ENCODE measurements around the gene KLF2. TPM values are rescaled to one million over a fixed set of nuclear protein-coding genes. Genes with fewer than 3 reads are reported as not detected.

KLF2 gene
- total RNA-seq, 3 donors from 2014 or later (not counting 1 experiment from before 2014, with no cell fraction given), result 246 to 645 (median 377) TPM

DNA sequence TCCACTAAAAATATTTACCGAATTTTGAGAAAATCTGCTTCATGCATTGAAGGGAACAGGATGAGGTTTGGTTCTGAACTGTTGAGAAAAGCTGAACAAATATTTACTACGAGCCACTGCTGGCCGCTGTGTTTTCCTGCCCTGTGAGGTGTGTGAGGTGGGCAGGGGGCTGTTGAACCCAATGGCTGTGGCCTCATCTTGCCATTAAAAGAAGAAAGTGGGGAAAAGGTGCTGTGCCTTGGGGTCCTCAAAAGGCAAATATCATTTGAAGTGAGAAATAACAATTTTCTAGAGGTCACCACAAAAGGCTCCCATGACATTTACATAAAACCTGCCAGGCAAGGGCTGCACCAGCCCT, 44.7 kb downstream of the KLF2 start:
- TF ChIP-seq, protein P1, sequence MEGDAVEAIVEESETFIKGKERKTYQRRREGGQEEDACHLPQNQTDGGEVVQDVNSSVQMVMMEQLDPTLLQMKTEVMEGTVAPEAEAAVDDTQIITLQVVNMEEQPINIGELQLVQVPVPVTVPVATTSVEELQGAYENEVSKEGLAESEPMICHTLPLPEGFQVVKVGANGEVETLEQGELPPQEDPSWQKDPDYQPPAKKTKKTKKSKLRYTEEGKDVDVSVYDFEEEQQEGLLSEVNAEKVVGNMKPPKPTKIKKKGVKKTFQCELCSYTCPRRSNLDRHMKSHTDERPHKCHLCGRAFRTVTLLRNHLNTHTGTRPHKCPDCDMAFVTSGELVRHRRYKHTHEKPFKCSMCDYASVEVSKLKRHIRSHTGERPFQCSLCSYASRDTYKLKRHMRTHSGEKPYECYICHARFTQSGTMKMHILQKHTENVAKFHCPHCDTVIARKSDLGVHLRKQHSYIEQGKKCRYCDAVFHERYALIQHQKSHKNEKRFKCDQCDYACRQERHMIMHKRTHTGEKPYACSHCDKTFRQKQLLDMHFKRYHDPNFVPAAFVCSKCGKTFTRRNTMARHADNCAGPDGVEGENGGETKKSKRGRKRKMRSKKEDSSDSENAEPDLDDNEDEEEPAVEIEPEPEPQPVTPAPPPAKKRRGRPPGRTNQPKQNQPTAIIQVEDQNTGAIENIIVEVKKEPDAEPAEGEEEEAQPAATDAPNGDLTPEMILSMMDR (IDR thresholded peaks at IDR 0.05), result no peak
- Mint-ChIP-seq H3K4me1 (peaks cover 11 to 13% of the 10 kb centered on the region in 2 donors), H3K27me3 (ENCODE audit: low read depth in 2 of 2) (no peaks in the 10 kb centered on the region), H3K36me3 (no peaks in the 10 kb centered on the region), H3K27ac (no peak overlapping the region), H3K4me3 (no peak overlapping the region), H3K9me3 (no peaks in the 10 kb centered on the region)
- H3K27me3 ChIP-seq (ENCODE audit: control insufficient read depth, insufficient read depth, low read length), result no peaks in the 10 kb centered on the region
- H3K27ac ChIP-seq (ENCODE audit: low read length), result peak overlapping the region; percentile 94
- peaks cover 3% of the 10 kb centered on the region for H3K36me3 ChIP-seq (ENCODE audit: control insufficient read depth, insufficient read depth, low read length)
- DNase-seq (no peak), ATAC-seq (peak in 1 of 3 donors; percentile 1)
- intact Hi-C loops (cut with micrococcal nuclease), result loop anchor here (1.0 kb wide), 2 partner anchors 13 to 39 kb away; no protein-coding TSS in a partner anchor
- no peak overlapping the region for H3K4me3 ChIP-seq (ENCODE audit: low read length)
- H3K9me3 ChIP-seq (ENCODE audit: control insufficient read depth, insufficient read depth, low read length), result no peaks in the 10 kb centered on the region
- WGBS (ENCODE audit: insufficient coverage), result 7% methylated on average over 3 of the region's 3 CpGs
- H3K4me1 ChIP-seq (ENCODE audit: control insufficient read depth, insufficient read depth, low read length), result peaks cover 99% of the 10 kb centered on the region

DNA sequence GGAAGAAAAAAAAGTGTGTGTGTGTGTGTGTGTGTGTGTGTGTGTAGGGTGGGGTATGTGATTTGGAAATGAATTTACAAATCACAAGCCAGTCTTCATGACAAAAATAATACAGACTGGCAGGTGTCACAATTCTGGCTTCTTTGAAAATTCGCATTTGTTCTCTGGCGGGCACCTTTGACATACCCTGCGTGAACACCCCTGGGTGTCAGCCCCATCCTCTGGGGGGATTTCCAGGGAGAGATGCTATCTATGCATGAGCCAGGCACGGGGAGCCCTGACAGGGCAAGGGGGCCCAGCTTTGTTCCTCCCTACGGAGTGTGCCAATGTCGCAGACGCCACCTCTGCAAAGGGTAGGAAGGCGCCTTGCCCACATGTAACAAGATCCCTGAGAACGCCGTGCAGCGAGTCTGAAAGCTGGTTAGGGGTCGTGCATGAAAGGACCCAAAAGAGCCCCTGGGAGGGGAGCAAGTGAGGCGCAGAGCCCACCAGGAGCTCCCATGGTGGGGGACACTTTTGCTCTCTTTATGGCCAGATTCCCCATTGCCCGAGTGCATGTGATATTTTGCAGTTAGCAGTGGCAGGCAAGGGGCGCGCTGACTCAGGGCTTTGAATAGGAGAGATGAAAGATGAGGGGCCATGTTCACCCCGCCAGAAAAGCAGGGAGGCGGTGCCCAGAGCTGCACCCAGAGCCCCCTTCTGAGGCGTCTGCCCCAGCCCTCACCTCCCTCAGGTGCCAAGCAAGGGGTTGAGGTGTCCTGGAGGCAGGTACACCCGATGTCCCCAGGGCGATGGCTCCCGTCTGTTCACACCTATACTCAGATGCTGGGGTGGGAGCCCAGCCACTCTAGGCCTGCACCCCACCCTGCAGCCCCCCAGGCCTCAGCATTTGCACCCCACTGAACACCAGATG, 45.3 kb downstream of the KLF2 start:
- no peaks in the 10 kb centered on the region for H3K36me3 Mint-ChIP-seq
- ATAC-seq, result peak; percentile 64 to 79 (median 66)
- peak overlapping the region; percentile 94 for H3K27ac ChIP-seq (ENCODE audit: low read length)
- H3K27ac Mint-ChIP-seq, result no peak overlapping the region
- H3K9me3 Mint-ChIP-seq, result no peaks in the 10 kb centered on the region
- peak; percentile 75 to 95 for DNase-seq
- H3K4me1 ChIP-seq (ENCODE audit: control insufficient read depth, insufficient read depth, low read length), result peaks cover 99% of the 10 kb centered on the region
- WGBS (ENCODE audit: insufficient coverage), result 17% methylated on average over 22 of the region's 22 CpGs
- no peaks in the 10 kb centered on the region for H3K27me3 Mint-ChIP-seq (ENCODE audit: low read depth in 2 of 2)
- TF ChIP-seq, protein P1 (IDR thresholded peaks at IDR 0.05), result no peak
- H3K4me3 ChIP-seq (ENCODE audit: low read length), result no peak overlapping the region
- H3K36me3 ChIP-seq (ENCODE audit: control insufficient read depth, insufficient read depth, low read length), result peaks cover 7% of the 10 kb centered on the region
- no peaks in the 10 kb centered on the region for H3K27me3 ChIP-seq (ENCODE audit: control insufficient read depth, insufficient read depth, low read length)
- no peaks in the 10 kb centered on the region for H3K9me3 ChIP-seq (ENCODE audit: control insufficient read depth, insufficient read depth, low read length)
- H3K4me1 Mint-ChIP-seq, result peaks cover 17% of the 10 kb centered on the region in 2 donors
- intact Hi-C loops (cut with micrococcal nuclease), result loop anchor here (1.0 to 5.0 kb wide), 4 partner anchors 12 to 291 kb away; no protein-coding TSS in a partner anchor
- no peak overlapping the region for H3K4me3 Mint-ChIP-seq

DNA sequence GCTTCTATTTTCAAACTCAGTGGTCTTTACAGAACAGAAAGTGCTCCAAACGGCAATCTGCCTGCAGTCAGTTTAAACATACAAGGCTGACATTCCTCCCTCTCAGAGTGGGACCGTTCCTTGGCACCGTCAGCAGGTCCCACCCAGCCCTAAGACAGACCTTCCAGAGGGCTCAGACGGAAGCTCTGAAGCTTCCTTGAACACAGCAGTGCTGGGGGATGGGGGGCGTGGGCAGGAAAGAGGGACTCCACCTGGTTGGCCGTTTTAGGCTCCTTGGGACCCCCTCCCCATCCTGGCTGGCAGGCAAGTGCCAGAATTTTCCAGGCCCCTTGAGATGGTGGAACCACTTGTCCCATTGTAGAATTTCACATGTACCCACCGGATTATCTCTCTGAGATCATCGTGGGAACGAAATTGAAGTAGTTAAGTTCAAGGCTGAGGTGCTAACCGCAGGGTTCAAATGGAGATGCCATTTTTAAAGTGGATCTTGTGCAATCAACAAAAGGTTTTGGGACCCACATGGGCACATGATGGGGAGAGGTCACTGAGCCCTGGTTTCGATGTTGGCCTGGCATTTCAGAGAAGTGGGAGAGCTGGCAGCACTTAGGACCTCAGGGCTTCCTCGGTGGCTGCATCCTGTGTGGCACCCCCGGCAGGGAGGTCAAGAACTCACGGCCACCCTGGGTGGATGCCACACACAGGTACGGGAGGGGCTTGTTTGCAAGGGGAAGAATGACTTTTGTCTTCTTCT, 46.2 kb downstream of the KLF2 start:
- Histone ChIP-seq H3K4me3 (ENCODE audit: low read length) (peak overlapping the region; percentile 13), H3K4me1 (ENCODE audit: control insufficient read depth, insufficient read depth, low read length) (peaks cover 99% of the 10 kb centered on the region), H3K36me3 (ENCODE audit: control insufficient read depth, insufficient read depth, low read length) (peaks cover 15% of the 10 kb centered on the region), H3K27ac (ENCODE audit: low read length) (peak overlapping the region; percentile 94), H3K27me3 (ENCODE audit: control insufficient read depth, insufficient read depth, low read length) (no peaks in the 10 kb centered on the region), H3K9me3 (ENCODE audit: control insufficient read depth, insufficient read depth, low read length) (no peaks in the 10 kb centered on the region)
- DNase-seq, result peak; percentile 43 to 69
- H3K27ac Mint-ChIP-seq, result no peak overlapping the region
- peak in 1 of 3 donors; percentile 0 for ATAC-seq
- H3K36me3 Mint-ChIP-seq, result no peaks in the 10 kb centered on the region
- TF ChIP-seq, protein P1 (IDR thresholded peaks at IDR 0.05), result no peak
- no peaks in the 10 kb centered on the region for H3K9me3 Mint-ChIP-seq
- no peaks in the 10 kb centered on the region for H3K27me3 Mint-ChIP-seq (ENCODE audit: low read depth in 2 of 2)
- intact Hi-C loops (cut with micrococcal nuclease), result loop anchor here (1.0 to 5.0 kb wide), 5 partner anchors 32 to 754 kb away; no protein-coding TSS in a partner anchor
- WGBS (ENCODE audit: insufficient coverage), result 18% methylated on average over 15 of the region's 15 CpGs
- H3K4me3 Mint-ChIP-seq, result no peak overlapping the region
- H3K4me1 Mint-ChIP-seq, result peaks cover 26% of the 10 kb centered on the region in 2 donors

Measured in natural killer cell (primary cell).